Activated CD4-positive, CD25-positive, alpha-beta regulatory T cell treated with anti-CD3 and anti-CD28 coated beads, Interleukin-2, amount 50 U/mL, for 16 hours (primary cell): ENCODE results near the gene CNDP1.
"Not testable (repeated sequence)": the region's sequence is repeated elsewhere in the genome, so short reads cannot be mapped to it uniquely, and the experiment has no call there.

Source experiments
- DNase-seq: peaks from one replicate; pipeline ENCODE4 v3.0.0-alpha.2; 2020; ENCODE audit warnings: low read depth, low spot score

The CNDP1 gene

DNA sequence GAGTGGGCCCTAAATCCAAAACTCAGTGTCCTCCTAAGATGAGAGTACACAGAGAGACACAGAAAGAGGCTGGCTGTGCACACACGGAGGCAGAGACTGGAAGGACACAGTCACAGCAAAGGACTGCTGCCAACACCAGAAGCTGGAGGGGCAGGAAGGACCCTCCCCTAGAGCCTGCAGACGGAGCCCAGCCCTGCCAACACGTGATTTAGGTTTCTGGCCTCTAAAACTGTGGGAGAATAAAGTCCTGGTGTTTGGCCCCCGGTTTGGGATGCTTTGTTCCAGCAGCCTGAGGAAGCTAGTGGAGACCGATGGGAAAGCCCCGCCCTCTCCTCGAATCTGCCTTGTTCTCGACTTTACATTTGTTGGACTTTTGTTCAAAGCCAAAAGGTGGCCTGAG lies 10.6 kb downstream of the CNDP1 start:
- DNase-seq = no peak

GRCh38 chr18:74546007-74546406 lies 11.7 kb downstream of the CNDP1 start:
- DNase-seq = no peak

GRCh38 chr18:74546751-74547530 lies 12.6 kb downstream of the CNDP1 start:
- DNase-seq = no peak

- DNase-seq = no peak
These were observed 13.6 kb downstream of the CNDP1 start for GRCh38 chr18:74547860-74548259.

- no peak for DNase-seq
These were observed 15.3 kb downstream of the CNDP1 start for GRCh38 chr18:74549591-74550104.

GRCh38 chr18:74550886-74551285 lies 16.6 kb downstream of the CNDP1 start:
- DNase-seq = no peak

GRCh38 chr18:74551452-74551851 lies 17.2 kb downstream of the CNDP1 start:
- no peak for DNase-seq

- DNase-seq = peak; percentile 47
These were observed 17.7 kb downstream of the CNDP1 start for GRCh38 chr18:74551936-74552555.

DNA sequence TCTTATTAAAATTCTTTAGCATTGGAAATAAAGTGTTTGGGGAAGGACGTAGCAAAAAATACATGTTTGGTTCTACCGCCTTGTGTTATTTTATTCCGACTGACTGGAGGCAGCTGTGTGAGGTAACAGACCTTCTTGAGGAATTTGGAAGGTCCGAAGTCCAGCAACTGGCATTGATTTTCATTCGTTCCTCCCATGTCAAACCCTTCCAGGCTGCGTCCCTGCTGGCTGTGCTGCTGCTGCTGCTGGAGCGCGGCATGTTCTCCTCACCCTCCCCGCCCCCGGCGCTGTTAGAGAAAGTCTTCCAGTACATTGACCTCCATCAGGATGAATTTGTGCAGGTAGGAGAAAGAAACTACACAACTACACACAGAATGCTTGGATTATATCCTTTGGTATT lies 21.8 kb downstream of the CNDP1 start:
- DNase-seq = no peak

DNA sequence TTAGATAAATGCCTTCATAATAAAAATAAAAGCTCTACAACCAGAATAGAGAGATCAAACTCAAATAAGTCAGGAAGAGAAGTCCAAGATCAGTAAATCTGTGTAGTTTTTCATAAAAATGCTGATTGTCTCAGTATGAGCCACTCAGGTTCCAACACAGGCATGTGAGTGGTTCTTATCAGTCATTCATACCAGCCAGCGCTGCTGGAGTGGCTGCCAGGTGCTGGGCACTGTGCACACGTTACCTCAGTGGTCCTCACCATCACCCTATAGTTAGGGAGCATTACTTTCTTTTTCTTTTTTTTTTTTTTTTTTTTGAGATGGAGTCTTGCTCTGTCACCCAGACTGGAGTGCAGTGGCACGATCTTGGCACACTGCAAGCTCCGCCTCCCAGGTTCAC lies 23.8 kb downstream of the CNDP1 start:
- DNase-seq = no peak

GRCh38 chr18:74562131-74562730 lies 27.9 kb downstream of the CNDP1 start:
- no peak for DNase-seq

- DNase-seq = no peak
These were observed 28.5 kb downstream of the CNDP1 start for GRCh38 chr18:74562775-74563174.

GRCh38 chr18:74563999-74564398 lies 29.7 kb downstream of the CNDP1 start:
- no peak for DNase-seq

- DNase-seq = not testable (repeated sequence)
These were observed 30.9 kb downstream of the CNDP1 start for GRCh38 chr18:74565164-74565563.

DNA sequence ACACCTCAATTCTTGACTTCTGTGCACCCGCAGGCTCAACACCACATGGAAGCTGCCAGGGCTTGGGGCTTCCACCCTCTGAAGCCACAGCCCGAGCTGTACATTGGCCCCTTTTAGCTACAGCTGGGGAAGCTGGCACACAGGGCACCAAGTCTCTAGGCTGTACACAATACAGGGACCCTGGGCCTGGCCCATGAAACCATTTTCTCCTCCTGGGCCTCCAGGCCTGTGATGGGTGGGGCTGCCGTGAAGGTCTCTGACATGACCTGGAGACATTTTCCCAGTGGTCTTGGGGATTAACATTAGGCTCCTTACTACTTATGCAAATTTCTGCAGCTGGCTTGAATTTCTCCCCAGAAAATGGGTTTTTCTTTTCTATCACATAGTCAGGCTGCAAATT lies 31.7 kb downstream of the CNDP1 start:
- not testable (repeated sequence) for DNase-seq

DNA sequence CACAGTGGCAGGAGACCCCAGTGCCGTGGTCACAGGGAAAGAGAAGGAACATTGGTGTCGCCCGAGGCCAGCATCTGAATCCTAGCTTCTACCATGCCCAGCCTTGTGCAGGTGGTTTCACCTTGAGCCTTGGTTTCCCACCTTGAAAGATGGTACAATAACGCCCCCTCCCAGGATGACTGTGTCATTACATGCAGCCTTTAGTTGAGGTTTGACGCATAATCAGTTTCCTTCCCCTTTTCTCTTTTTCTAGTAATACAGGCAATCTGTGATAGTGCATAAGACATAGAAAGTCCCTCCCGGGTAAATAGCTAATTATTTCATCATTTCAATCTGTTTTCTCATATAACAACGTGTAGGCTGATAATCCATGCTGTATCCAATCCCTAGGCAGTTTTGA lies 33.5 kb downstream of the CNDP1 start:
- no peak for DNase-seq

- no peak for DNase-seq
These were observed 35.1 kb downstream of the CNDP1 start for GRCh38 chr18:74569401-74569800.

DNA sequence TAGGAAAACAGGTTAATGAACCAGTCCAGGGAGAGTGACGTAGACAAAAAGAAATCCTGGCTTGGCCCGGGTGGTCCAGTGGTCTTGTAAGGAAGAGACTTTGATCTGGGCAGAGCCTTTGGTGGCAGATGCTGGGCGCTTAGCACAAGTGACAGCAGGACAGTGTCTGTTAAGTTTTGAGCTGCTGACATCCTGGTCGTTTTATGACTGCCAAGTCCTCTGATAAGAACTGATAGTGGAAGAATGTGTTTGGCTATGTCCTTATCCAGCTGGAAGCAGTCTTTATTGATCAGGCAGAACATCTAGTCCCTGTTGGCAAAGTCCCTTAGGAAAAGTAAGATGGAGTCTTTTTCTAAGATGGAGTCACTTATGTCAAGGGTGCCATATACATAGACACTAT lies 36.0 kb downstream of the CNDP1 start:
- no peak for DNase-seq

DNA sequence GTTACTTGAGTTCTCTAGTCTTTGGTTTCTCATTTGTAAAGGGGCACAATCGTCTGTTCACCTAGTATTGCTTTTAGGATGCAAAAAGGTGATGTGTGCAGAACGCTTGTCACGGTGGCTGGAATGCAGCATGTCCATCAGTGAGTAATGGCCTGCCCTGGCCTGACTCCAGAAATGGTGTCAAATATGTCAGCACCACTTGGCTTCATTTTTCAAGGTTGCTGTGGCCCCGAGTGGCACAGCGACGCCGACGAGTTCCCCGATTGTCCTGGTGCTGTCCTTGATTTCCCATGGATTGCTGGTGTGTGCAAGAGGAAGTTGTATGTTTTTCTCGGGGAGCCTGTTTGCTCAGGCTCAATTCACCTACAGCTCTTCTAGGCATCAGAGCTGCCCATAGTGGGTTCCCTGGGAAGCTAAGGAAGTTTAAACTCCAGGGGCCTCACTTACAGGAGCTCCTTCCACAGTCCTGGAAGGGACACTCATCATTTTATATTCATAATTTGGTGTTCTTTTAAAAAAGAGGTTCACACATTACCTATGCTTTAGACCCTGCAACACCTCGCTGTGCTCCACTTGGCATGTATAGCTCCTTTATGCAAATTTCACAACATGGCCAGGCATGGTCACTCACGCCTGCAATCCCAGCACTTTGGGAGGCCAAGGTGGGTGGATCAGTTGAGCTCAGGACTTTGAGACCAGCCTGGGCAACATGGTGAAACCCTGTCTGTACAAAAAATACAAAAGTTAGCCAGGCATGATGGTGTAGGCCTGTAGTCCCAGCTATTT lies 37.8 kb downstream of the CNDP1 start:
- no peak for DNase-seq

- no peak for DNase-seq
These were observed 38.8 kb downstream of the CNDP1 start for GRCh38 chr18:74573053-74573452.

DNA sequence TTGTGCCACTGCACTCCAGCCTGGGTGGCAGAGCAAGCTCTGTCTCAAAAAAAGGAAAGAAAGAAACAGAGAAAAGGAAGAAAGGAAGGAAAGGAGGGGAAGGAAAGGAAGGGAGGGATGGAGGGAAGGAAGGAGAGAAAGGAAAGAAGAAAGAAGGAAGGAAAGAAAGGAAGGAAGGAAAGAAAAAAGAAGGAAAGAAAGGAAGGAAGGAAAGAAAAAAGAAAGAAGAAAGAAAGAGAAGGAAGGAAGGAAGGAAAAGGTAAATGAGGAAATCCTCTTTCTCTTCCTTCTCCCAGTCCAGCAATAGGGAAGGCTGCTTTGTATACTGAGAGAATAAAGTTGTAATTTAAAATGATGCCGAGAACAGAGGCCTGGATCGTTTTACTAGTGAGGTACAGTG lies 40.6 kb downstream of the CNDP1 start:
- DNase-seq = no peak

GRCh38 chr18:74577019-74577418 lies 42.7 kb downstream of the CNDP1 start:
- DNase-seq = no peak
